ENCODE data around the gene PMAIP1.

Gene PMAIP1

GRCh38 chr18:59909289-59910036, 9.7 kb downstream of the PMAIP1 start:
- TF ChIP-seq FOXP2 (optimal IDR thresholded peaks at IDR 0.05; ENCODE audit: borderline replicate concordance, extremely low read depth, extremely low read length, insufficient read depth) (no peak), POLR2AphosphoS5 (IDR thresholded peaks at IDR 0.05; ENCODE audit: low read depth, low read length) (no peak), TAF1 (IDR thresholded peaks at IDR 0.05; ENCODE audit: borderline replicate concordance, insufficient read depth, low read length) (no peak), SIN3A (IDR thresholded peaks at IDR 0.05; ENCODE audit: borderline replicate concordance, insufficient read depth, low read length) (no peak), REST (IDR thresholded peaks at IDR 0.05; ENCODE audit: insufficient read depth in 1 of 2, low read depth in 2 of 2, low read length in 2 of 2) (no peak)

GRCh38 chr18:59910967-59911366, 11.2 kb downstream of the PMAIP1 start:
- TF ChIP-seq SIN3A (IDR thresholded peaks at IDR 0.05; ENCODE audit: borderline replicate concordance, insufficient read depth, low read length) (no peak), POLR2AphosphoS5 (IDR thresholded peaks at IDR 0.05; ENCODE audit: low read depth, low read length) (no peak), TAF1 (IDR thresholded peaks at IDR 0.05; ENCODE audit: borderline replicate concordance, insufficient read depth, low read length) (no peak), REST (IDR thresholded peaks at IDR 0.05; ENCODE audit: insufficient read depth in 1 of 2, low read depth in 2 of 2, low read length in 2 of 2) (no peak), FOXP2 (optimal IDR thresholded peaks at IDR 0.05; ENCODE audit: borderline replicate concordance, extremely low read depth, extremely low read length, insufficient read depth) (no peak)

GRCh38 chr18:59911600-59911999, 11.8 kb downstream of the PMAIP1 start:
- TF ChIP-seq SIN3A (IDR thresholded peaks at IDR 0.05; ENCODE audit: borderline replicate concordance, insufficient read depth, low read length), result no peak
- no peak for TF ChIP-seq REST (IDR thresholded peaks at IDR 0.05; ENCODE audit: insufficient read depth in 1 of 2, low read depth in 2 of 2, low read length in 2 of 2)
- TF ChIP-seq POLR2AphosphoS5 (IDR thresholded peaks at IDR 0.05; ENCODE audit: low read depth, low read length), result no peak
- TF ChIP-seq FOXP2 (optimal IDR thresholded peaks at IDR 0.05; ENCODE audit: borderline replicate concordance, extremely low read depth, extremely low read length, insufficient read depth), result no peak
- no peak for TF ChIP-seq TAF1 (IDR thresholded peaks at IDR 0.05; ENCODE audit: borderline replicate concordance, insufficient read depth, low read length)

GRCh38 chr18:59912007-59912550, 12.3 kb downstream of the PMAIP1 start:
- no peak for TF ChIP-seq SIN3A (IDR thresholded peaks at IDR 0.05; ENCODE audit: borderline replicate concordance, insufficient read depth, low read length)
- no peak for TF ChIP-seq TAF1 (IDR thresholded peaks at IDR 0.05; ENCODE audit: borderline replicate concordance, insufficient read depth, low read length)
- TF ChIP-seq POLR2AphosphoS5 (IDR thresholded peaks at IDR 0.05; ENCODE audit: low read depth, low read length), result no peak
- no peak for TF ChIP-seq REST (IDR thresholded peaks at IDR 0.05; ENCODE audit: insufficient read depth in 1 of 2, low read depth in 2 of 2, low read length in 2 of 2)
- TF ChIP-seq FOXP2 (optimal IDR thresholded peaks at IDR 0.05; ENCODE audit: borderline replicate concordance, extremely low read depth, extremely low read length, insufficient read depth), result no peak

Measured in PFSK-1 (cell line).